SW480 (cell line): ENCODE measurements around the gene PSEN1.

Source experiments
- DNase-seq: peaks from one replicate; pipeline ENCODE4 v3.0.0-alpha.2; 2016; ENCODE audit warnings: low spot score

PSEN1 gene

DNA sequence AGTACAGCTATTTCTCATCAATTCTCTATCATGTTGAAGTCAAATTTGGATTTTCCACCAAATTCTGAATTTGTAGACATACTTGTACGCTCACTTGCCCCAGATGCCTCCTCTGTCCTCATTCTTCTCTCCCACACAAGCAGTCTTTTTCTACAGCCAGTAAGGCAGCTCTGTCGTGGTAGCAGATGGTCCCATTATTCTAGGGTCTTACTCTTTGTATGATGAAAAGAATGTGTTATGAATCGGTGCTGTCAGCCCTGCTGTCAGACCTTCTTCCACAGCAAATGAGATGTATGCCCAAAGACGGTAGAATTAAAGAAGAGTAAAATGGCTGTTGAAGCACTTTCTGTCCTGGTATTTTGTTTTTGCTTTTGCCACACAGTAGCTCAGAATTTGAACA, 83.8 kb downstream of the PSEN1 start:
- DNase-seq, result no peak

DNA sequence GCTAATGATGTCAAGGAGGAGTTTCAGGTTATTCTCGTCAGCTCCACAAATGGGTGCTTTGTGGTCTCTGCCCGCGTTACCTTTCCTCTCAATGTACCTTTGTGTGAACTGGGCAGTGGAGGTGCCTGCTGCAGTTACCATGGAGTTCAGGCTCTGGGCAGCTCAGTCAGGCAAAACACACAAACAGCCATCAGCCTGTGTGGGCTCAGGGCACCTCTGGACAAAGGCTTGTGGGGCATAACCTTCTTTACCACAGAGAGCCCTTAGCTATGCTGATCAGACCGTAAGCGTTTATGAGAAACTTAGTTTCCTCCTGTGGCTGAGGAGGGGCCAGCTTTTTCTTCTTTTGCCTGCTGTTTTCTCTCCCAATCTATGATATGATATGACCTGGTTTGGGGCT, 84.3 kb downstream of the PSEN1 start:
- no peak for DNase-seq

DNA sequence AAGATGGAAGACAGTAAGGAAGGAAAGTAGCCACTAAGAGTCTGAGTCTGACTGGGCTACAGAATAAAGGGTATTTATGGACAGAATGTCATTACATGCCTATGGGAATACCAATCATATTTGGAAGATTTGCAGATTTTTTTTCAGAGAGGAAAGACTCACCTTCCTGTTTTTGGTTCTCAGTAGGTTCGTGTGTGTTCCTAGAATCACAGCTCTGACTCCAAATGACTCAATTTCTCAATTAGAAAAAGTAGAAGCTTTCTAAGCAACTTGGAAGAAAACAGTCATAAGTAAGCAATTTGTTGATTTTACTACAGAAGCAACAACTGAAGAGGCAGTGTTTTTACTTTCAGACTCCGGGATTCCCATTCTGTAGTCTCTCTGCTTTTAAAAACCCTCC, 85.6 kb downstream of the PSEN1 start:
- DNase-seq, result no peak

DNA sequence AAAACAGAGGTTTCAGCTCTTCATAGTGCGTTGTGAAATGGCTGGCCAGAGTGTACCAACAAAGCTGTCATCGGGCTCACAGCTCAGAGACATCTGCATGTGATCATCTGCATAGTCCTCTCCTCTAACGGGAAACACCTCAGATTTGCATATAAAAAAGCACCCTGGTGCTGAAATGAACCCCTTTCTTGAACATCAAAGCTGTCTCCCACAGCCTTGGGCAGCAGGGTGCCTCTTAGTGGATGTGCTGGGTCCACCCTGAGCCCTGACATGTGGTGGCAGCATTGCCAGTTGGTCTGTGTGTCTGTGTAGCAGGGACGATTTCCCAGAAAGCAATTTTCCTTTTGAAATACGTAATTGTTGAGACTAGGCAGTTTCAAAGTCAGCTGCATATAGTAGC, 86.7 kb downstream of the PSEN1 start:
- DNase-seq, result no peak

DNA sequence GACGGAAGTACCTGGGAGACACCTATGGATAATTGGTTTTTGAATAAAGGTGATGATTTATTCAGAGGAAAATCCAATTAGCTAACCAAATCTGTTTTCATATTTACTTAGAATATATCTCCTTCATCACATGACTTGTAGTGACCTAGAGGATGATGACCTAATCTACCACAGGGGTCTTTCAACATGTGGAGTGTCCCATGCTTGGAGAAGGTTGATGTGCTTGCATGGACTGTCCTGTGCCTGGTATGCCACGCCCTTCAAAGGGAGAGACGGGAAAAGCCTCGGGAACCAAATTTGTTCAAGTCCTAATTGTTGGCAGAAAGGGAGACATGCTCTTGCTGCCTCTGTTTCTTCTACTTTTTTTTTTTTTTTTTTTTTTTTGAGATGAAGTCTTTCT, 89.2 kb downstream of the PSEN1 start:
- no peak for DNase-seq

DNA sequence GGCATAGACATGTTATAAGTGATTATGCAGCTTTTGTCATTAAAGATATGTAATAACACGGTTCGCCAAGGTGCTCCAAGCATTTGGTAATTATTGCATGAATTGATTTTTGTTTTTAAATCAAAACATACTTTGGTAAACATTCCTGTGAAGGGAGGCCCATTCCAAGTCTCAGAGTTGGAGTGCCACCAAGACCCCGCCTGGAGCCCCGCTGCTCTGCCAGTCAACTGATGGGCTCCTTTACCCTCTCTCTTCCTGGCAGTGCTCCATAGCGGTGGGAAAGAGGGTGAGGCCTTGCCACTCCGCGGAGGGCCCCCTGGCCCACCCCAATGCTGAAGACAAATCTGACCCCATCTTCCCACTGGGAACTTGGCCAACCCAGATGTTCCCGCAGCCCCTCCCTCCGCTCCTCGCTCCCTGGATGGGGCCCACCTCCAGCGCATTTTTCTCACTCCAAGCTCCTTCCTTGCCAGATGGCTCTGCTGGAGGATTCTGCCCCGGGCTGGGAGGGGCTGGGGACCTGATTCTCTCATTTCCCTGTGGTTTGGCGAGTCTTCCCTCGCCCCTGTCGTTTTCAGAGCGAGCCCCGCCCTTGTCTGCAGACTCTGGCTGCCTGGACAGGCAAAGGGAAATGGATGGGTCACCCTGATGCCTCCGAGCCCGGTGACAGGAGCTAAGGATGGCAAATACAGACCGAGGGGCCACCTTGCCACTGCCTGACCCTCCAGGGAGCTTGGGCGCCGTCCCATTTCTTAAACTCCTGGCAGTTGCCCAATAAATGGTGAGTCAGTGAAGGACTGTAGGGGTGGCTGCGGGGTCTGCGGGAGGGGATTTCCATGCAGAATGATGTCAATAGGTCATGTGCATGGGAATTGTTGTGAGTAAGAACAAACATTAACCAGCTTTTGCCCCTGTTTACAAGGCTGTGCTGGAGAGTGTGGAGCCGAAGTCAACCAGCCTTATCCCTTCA, 91.8 kb downstream of the PSEN1 start:
- DNase-seq, result no peak

DNA sequence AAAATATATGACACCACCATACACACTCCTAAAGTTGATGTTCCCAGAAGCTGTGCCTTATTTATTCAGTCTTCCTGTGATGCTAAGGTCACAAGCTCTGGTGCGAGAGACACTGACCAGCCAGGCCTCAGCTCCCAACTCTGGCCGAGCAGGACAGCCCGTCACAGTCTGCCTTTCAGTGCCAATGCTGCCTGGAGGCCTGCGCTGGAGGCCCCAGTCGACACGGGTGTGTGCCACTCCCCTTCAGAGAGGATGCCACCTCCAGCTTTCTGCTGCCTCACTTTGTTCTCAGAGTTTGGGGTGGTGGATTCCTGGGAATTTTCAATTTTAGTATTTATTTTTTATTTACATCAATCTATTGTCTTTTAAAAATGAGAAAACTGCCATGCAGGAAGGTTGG, 93.7 kb downstream of the PSEN1 start:
- no peak for DNase-seq

DNA sequence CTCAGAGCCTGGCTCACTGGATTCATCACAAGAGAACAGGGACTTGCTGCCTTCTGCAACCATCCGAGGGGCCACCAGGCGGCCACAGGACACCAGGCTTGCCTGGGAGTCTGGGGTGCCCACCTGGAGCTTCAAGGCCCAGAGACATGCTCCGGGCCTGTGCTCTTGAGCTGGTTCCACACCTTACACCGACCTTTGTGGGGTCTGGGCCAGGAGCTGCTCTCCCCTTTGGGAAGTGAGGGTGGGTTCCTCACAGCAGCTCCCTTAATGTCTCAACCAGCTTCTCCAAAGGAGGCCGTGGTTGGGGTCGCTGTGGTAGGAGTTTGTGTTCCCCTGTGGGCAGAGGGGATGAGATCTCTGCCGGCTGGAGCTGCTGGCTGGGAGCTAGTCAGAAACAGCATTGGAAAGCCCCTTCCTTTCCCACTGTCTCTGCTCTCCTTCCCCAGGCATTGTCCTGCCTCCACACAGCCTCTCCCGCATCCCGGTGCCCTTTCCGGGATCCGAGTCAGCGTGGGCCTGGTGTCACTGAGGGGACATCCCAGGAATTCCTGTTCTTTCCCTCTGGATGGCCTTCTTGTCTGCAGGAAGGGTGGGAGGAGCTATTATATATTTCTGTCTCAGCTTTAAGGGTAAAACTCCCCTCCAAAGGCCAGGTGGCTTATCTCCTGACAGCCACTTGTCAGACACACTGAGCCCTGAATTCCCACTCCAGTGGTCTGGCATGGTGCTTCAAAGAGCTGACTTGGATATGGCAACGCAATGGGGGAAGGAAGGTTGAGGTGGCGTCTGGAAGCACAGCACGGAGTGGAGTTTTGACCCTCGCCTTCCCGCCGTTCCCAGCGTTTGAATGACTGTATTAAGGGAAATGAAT, 95.9 kb downstream of the PSEN1 start:
- peak; percentile 26 for DNase-seq

DNA sequence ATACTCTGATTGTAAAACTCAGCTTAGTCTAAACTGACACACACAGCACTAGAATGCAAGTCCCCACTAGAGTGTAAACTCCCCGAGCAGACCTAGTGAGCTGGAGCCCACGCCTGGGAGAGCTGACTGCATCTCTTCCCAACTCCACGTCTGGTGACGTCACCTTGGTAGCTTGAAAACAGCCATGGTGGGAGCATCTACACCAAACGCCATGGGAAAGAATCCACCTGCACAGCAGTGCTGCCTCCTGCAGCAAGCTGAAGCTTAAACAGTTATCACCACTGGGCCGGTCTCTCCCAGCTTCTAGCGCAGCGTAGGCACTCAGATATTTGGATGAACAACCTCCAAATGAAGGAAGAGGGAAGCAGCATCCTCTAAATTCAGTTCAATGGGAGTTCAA, 96.7 kb downstream of the PSEN1 start:
- no peak for DNase-seq

DNA sequence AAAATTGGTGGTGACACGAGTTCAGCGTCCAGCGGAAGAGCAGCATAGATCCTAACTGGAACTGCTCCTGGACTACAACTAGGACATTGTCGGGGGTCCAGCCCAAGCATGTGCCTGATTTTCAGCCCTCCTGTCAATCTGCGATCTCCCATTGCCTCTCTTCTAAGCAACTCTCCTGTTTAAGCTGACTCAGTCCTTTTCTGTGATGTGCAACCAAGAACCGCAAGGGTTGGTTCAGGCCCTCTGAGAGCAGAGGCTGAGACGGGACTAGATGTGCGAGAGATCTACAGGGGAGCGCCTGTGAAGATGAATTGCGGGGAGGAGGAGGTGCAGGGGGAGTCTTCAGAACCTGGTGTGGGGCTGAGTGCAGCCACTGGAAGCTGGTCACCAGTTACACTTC, 97.3 kb downstream of the PSEN1 start:
- DNase-seq, result no peak

DNA sequence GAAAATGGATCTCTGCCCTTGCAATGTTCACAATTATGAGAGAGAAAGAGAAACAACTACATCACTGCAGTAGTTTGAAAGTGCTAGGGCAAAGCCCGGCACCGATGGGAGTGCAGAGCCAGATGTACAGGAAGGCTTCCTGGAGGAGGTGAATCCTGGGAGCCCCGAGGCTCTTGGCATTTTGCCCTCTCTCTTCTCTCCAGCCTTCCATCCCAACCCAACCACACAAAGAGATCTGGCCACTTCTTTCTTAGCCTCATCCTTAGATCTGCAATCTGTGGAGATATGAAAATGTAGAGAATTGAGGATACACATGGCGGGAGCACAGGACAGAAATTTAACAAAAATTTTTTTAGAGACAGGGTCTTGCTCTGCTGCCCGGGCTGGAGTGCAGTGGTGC, 97.7 kb downstream of the PSEN1 start:
- no peak for DNase-seq

DNA sequence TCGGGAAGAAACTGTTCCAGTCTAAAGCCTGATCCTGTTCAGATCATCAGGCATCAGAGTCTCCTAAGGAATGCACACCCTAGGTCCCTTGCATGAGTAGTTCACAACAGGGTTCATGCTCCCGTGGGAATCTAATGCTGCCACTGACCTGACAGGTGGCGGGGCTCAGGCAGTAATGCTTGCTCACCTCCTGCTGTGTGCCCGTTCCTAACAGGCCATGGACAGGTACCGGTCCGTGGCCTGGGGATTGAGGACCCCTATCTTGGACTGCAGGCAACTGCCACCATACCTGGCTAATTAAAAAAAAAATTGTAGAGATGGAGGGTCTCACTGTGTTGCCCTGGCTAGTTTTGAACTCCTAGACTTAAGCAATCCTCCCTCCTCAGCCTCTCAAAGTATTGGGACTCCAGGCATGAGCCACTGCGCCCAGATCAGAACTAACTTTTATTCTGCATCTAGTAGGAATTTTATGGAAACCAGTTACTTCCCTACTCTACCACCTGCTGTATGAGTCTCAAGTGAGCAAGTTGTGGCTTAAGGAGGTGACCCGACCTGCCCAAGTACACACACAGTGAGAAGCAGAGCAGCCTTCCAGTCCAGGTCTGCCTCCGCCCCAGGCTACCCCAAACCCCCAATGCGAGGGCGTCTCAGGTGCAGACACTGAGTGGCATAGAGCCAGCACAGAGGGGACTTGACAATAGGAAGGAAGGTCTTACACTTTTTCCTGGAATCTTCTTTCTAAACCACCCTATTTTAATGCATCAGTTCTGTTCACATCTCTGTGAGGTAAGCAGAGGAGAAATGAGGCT, 98.5 kb downstream of the PSEN1 start:
- no peak for DNase-seq

DNA sequence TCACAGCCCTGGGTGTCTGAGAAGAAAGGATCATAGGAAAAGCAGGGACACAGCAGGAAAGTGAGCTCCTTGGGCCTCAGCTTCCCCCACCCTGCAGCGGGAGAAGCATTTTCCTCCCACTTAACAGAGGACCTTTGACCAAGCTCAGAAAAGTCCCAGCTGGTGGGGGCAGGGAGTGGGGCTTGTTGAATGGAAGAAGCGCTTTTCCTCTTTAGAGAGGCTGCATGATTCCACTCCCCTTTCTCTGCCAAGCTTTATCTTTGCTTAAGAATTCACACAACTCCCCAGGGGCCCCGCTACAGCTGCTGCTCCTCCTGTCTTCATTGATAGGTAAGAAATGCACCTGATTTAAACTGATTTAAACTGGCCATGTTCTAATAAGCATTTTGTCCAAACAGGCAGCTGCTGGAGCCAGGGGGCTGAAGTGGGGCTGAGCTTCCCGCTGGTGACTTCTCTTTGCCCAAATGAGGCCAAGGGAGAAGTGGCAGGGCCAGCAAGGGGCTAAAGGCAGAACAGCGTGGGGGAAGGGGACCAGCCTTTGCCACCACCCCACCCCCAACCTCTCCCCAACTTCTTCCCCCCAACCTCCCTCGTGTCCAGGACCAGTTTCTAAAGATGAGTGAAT, 99.3 kb downstream of the PSEN1 start:
- DNase-seq, result no peak

DNA sequence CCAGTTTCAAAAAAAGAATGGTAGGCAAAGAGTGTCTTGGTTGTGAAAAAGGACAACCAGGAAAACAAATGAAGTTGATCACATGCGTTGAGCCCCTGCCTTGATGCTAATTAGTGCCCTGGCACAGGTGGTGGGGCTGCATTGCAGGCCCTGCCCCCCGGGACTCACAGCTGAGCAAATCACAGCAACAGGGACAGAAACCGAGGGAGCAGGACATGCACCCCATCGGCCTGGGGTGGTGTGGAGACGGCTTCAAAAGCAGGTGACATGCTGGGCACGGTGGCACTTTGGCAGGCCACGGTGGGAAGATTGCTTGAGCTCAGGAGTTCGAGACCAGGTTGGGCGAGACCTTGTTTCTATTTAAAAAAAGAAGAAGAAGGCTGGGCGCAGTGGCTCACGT, 99.8 kb downstream of the PSEN1 start:
- DNase-seq, result no peak

DNA sequence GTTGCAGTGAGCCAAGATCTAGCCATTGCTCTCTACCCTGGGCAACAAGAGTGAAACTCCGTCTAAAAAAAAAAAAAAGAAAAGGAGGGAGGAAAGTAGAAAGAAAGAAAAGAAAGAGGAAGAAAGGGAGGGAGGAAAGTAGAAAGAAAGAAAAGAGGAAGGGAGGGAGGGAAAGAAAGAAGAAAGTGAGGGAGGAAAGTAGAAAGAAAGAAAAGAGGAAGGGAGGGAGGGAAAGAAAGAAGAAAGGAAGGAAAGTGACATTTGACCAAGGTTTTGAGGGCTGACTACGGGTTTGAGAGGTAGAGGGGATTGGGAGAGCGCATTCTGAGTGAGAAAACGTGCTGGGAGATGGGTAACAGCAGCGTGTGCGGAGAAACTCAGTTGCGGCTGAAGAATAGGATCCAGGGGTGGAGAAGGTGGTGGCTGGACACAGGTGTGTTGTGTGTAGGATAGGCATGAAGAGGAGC, 100.5 kb downstream of the PSEN1 start:
- no peak for DNase-seq

DNA sequence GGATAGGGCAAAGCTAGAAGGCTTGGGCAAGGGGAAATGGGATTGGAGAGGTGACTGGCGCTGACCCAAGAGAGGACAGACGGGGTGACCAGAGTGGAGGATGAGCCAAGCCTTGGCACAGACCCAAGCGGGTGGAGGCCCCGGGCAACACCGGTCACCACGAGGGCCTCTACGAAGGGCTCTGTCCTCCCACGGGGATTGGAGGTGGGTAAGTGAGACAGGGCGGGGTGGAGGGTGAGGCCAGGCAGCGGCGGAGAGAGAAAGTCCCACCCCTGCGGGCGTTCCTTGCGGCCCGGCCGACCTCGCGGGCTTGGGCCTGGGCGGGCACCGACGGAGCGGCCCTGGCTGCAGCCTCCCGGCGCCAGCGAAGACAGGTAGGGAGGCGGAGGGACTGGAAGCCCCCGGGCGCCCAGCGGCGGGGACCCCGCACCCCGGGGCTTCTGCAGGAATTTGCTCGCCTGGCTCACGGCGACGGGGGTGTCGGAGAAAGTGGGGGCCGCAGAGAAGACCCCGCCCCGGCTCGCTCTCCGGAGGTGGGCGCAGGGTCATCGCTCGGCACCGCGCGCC, 101.0 kb downstream of the PSEN1 start, which contains the start of gene PAPLN:
PAPLN (plus strand) TSS at position 288 of the 567 bp plus-strand sequence. CDS start 2,273 bp downstream, outside the sequence.
- peak; percentile 68 for DNase-seq

DNA sequence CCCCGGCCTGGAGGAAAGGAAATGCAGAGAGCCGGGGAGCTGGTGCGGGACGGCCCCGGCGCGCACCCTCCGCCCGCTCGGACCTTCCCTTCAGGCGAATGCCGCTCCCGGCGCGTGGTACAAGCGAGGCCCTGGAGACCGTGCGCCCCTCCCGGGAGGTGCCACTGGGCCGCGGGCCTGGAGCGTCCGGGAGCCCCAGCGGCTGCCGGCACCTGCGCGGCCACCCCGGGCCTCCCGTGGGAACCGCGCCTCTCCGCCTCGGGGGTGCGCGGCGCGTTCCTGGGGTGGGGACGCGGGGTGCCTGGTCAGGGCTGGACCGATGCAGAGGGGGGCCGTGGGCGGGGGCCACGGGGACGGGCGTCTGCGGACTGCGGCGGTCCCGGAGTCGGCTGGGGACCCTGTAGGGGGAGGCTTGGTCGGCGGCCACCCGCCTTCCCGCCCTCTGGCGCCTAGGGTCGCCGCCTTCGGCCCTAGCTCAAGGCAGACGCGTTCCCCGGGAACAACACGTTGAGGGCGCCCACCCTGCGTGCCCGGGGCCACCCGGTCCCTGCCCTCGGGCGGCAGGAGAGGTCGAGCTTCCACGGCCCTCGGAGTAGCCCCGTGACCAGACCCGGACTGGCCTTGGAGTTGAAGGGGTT, 101.6 kb downstream of the PSEN1 start:
- no peak for DNase-seq

DNA sequence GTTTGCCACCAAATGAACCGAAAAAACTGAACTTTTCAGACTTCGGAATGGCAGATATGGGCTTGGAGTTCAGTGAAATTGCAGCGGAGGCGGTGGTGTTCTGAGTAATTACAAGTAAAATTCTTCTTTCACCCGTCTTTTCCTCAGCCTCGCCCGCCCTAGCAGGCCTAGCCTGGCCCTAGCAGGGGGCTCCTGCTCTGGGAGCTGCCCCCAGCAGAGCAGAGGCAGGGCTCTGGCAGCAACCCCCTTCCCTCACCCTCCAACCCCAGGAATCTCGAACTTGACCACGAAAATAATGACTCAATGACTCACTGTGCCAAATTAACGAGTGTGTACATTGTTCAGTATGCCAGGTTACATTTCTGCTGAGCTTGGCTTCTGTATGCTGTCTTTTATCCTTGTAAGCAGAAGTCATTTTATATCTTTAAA, 102.1 kb downstream of the PSEN1 start:
- peak; percentile 81 for DNase-seq

DNA sequence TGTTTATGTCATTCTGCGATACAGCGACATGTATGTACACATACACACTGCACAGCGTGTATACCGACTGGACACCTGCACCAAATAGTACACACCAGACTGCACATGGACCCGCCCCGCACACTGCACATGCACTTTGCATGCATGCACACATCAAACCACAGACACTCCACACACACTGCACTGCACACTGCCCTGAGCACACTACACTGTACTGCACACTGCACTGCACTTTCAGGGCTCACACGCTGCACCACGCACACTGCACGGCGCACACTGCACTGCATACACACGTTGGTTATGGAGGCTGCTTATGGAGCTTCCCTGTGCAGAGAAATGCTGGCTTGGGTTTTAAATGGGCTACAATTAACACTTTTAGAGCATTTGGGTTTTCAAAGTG, 102.6 kb downstream of the PSEN1 start:
- no peak for DNase-seq

DNA sequence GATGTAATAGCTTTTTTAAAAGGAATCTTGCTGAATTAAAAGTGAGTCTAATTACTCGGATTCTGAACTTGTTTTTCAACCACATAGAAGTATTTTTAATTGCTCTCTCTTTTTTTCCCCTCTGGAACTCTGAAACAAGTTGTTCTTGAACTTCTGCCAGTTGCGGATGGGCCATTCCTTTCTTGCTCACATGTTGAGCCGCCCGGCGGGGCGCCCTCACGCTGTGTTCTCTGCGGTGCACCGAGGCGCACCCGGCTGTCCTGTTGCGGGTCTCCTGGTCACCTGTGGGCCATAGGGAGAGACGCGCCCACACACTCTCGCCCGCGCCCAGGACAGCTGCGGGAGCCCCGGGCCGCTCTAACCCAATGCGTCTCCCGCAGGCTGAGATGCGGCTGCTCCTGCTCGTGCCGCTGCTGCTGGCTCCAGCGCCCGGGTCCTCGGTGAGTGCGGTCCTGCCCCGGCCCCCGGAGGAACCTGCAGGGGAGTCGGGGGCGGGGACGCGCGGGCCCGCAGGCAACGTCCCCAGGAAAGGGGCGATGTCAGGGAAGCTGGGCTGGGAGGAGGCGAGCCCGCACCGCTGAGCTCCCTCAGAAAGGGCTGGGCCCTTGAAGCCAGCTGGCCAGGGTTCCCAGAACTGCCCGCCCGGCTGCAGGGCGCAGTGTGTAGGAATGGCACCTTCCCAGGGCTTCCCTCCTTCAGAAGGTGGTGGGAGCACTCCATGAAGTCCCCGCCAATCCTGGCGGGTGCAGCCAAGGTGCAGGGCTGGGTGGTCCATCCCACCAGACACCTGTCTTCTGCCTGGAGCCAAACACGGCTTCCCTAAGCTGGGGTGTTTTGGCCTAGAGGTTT, 103.3 kb downstream of the PSEN1 start:
- DNase-seq, result no peak
